Panc1 (cell line): ENCODE measurements around the gene MNT. TPM values are rescaled to one million over a fixed set of nuclear protein-coding genes. Genes with fewer than 3 reads are reported as not detected.

Experiments used
- ATAC-seq: fragments of 200-7000 bp; cut with Tn5 transposase; 2 replicates; pipeline ENCODE4 v1.9.1; 2020; ENCODE audit warnings: mild to moderate bottlenecking, moderate library complexity
- BruUV-seq: library from RNA; stranded (reverse); fragments of 400-500 nt; replicated peaks from 2 replicates; lab custom pipeline; 2021; lab: Mats Ljungman, UMichigan
- CTCF ChIA-PET: fragments of 300-600 bp; sonication (Branson Sonifier 250); formaldehyde crosslinking; loops from one replicate; lab custom pipeline; 2022; ENCODE audit warnings: antibody characterized with exemption; lab: Charles Lee
- POLR2A ChIA-PET: fragments of 300-600 bp; sonication (Branson Sonifier 250); formaldehyde crosslinking; loops from one replicate; lab custom pipeline; 2022; ENCODE audit warnings: antibody characterized with exemption; lab: Charles Lee
- DNase-seq: peaks from one replicate; pipeline ENCODE4 v3.0.0-alpha.2; 2010; ENCODE audit warnings: low read depth, low spot score
- H3K27ac ChIP-seq: 2 replicates; pipeline ENCODE4 v1.5.1; 2011; ENCODE audit warnings: mild to moderate bottlenecking, low read length, inconsistent platforms
- H3K27me3 ChIP-seq: fragments of 200-500 bp; sonication (Bioruptor generic); 2 replicates; pipeline ENCODE4 v1.6.0; 2014; ENCODE audit warnings: low read length, inconsistent platforms; ENCODE audit not compliant: control insufficient read depth, insufficient read depth
- H3K36me3 ChIP-seq: fragments of 200-500 bp; sonication (Bioruptor generic); 2 replicates; pipeline ENCODE4 v1.5.1; 2014; ENCODE audit warnings: inconsistent platforms, mild to moderate bottlenecking, low read length, moderate library complexity; ENCODE audit not compliant: control insufficient read depth, insufficient read depth
- H3K4me1 ChIP-seq: 2 replicates; pipeline ENCODE4 v1.5.1; 2011; ENCODE audit warnings: inconsistent platforms, mild to moderate bottlenecking, low read length, moderate library complexity; ENCODE audit not compliant: control insufficient read depth, insufficient read depth
- H3K4me3 ChIP-seq, 2 experiments: 2 replicates each; pipeline ENCODE4 v1.5.1; 2011 to 2012; ENCODE audit warnings: low read depth in 2 of 2, low read length in 2 of 2, mild to moderate bottlenecking in 2 of 2, inconsistent platforms in 1 of 2, moderate library complexity in 1 of 2
- H3K9me3 ChIP-seq: fragments of 200-500 bp; sonication (Bioruptor generic); 2 replicates; pipeline ENCODE4 v1.5.1; 2014; ENCODE audit warnings: low read depth, mild to moderate bottlenecking, inconsistent platforms, low read length, moderate library complexity; ENCODE audit not compliant: control insufficient read depth, insufficient read depth
- POLR2AphosphoS5 ChIP-seq: IDR thresholded peaks from 2 replicates; pipeline ENCODE4 v1.6.1; 2012; ENCODE audit warnings: mild to moderate bottlenecking, low read depth, low read length, moderate library complexity
- SIN3A ChIP-seq: IDR thresholded peaks from 2 replicates; pipeline ENCODE4 v1.6.1; 2012; ENCODE audit warnings: low read depth, mild to moderate bottlenecking, low read length, moderate library complexity, borderline replicate concordance; ENCODE audit not compliant: insufficient read depth
- TCF7L2 ChIP-seq: IDR thresholded peaks from 2 replicates; pipeline ENCODE4 v1.6.1; 2011; ENCODE audit warnings: mild to moderate bottlenecking, low read depth, low read length, inconsistent platforms
- in situ Hi-C: cut with HindIII; loops from 2 replicates; pipeline ENCODE4 v1.10.0; 2016; ENCODE audit warnings: low sequenced_read_pairs, low pct_unique_long_range_greater_than_20kb
- intact Hi-C: fragments of 100-400 bp; cut with micrococcal nuclease; formaldehyde crosslinking; loops from one replicate; pipeline ENCODE4 v1.10.0; 2022; ENCODE audit not compliant: unreplicated experiment
- total RNA-seq: library from RNA; stranded (reverse); gene quantifications from one replicate; pipeline ENCODE4 v1.2.1, GENCODE V29; 2021; ENCODE audit not compliant: unreplicated experiment
- TF ChIP-seq, protein P1 (sequence below), 2 experiments: IDR thresholded peaks; 2 replicates each; pipeline ENCODE4 v1.6.1; 2011 to 2012; ENCODE audit warnings: low read depth in 2 of 2, control low read depth in 1 of 2, low read length in 1 of 2, mild to moderate bottlenecking in 1 of 2, moderate library complexity in 1 of 2; ENCODE audit not compliant: insufficient read depth in 1 of 2
- TF ChIP-seq, protein P2 (sequence below): fragments of 450-650 bp; IDR thresholded peaks from 2 replicates; pipeline ENCODE4 v1.5.1; 2017; ENCODE audit warnings: mild to moderate bottlenecking

Gene MNT
- total RNA-seq, 1 experiment from 2014 or later = 31.8 TPM

DNA sequence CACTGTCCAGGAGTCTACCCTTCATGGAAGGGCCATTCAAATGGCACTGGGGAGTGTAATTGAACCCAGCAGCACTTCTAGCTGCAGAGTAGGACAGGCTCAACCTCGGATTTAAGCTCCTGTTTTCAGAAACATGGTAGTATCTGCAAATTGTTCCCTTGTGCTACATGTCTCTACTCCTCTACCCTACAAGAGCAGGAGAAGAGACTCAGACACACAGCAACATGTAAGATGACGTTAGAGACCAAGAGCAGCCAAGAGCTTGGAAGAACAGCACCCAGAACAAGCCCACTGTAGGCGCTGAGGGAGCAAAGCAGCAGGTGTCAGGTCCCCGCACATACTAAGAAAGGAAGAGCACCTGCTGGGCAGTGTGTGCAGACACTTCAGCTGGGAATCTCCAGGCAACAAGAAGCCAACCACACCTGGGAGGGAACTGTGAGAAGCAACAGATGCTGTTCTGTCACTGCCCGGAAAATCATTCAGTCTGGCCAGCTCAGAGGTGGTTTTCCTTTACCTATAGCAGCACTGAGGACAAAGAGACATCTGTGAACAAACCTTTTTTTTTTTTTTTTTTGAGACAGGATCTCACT, 35.6 kb upstream of the MNT start:
- DNase-seq = no peak
- no TSS peak for BruUV-seq
- in situ Hi-C loops (no loop called here), intact Hi-C loops (no loop called here)
- Histone ChIP-seq H3K4me3 (no peak overlapping the region), H3K27ac (no peak overlapping the region), H3K36me3 (peaks cover 6% of the 10 kb centered on the region), H3K27me3 (no peaks in the 10 kb centered on the region), H3K9me3 (no peaks in the 10 kb centered on the region), H3K4me1 (no peaks in the 10 kb centered on the region)
- TF ChIP-seq TCF7L2 (no peak), POLR2AphosphoS5 (no peak), SIN3A (no peak)
- TF ChIP-seq, protein P1, sequence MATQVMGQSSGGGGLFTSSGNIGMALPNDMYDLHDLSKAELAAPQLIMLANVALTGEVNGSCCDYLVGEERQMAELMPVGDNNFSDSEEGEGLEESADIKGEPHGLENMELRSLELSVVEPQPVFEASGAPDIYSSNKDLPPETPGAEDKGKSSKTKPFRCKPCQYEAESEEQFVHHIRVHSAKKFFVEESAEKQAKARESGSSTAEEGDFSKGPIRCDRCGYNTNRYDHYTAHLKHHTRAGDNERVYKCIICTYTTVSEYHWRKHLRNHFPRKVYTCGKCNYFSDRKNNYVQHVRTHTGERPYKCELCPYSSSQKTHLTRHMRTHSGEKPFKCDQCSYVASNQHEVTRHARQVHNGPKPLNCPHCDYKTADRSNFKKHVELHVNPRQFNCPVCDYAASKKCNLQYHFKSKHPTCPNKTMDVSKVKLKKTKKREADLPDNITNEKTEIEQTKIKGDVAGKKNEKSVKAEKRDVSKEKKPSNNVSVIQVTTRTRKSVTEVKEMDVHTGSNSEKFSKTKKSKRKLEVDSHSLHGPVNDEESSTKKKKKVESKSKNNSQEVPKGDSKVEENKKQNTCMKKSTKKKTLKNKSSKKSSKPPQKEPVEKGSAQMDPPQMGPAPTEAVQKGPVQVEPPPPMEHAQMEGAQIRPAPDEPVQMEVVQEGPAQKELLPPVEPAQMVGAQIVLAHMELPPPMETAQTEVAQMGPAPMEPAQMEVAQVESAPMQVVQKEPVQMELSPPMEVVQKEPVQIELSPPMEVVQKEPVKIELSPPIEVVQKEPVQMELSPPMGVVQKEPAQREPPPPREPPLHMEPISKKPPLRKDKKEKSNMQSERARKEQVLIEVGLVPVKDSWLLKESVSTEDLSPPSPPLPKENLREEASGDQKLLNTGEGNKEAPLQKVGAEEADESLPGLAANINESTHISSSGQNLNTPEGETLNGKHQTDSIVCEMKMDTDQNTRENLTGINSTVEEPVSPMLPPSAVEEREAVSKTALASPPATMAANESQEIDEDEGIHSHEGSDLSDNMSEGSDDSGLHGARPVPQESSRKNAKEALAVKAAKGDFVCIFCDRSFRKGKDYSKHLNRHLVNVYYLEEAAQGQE (IDR thresholded peaks at IDR 0.05; ENCODE audit: insufficient read depth in 1 of 2, low read depth in 2 of 2, low read length in 1 of 2) = no peak
- TF ChIP-seq, protein P2, sequence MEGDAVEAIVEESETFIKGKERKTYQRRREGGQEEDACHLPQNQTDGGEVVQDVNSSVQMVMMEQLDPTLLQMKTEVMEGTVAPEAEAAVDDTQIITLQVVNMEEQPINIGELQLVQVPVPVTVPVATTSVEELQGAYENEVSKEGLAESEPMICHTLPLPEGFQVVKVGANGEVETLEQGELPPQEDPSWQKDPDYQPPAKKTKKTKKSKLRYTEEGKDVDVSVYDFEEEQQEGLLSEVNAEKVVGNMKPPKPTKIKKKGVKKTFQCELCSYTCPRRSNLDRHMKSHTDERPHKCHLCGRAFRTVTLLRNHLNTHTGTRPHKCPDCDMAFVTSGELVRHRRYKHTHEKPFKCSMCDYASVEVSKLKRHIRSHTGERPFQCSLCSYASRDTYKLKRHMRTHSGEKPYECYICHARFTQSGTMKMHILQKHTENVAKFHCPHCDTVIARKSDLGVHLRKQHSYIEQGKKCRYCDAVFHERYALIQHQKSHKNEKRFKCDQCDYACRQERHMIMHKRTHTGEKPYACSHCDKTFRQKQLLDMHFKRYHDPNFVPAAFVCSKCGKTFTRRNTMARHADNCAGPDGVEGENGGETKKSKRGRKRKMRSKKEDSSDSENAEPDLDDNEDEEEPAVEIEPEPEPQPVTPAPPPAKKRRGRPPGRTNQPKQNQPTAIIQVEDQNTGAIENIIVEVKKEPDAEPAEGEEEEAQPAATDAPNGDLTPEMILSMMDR = no peak
- CTCF ChIA-PET = interaction anchor here (0.6 kb wide), 2 partner anchors 90 to 323 kb away, joined by 4 to 6 read pairs; no protein-coding TSS in a partner anchor
- ATAC-seq = no peak
- POLR2A ChIA-PET = no interaction called here

DNA sequence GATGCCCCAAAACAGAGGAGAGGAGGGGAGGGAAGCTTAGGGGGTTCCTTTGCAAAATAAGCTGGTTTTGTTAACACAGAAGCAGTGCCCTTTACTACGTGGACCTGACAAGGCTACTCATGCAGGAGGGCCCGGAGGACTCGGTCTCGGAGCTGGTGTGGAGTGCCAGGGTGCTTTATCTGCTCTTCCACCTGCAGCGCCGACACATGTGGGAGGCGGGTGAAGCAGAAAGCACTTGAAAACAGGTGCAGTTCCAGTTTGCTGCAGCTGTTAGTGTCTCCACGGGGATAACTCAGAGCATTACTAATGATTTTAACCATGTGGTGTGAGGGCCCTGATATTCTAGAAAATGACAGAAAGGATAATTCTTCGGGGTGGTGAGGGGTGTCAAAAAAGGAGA, 35.0 kb upstream of the MNT start:
- intact Hi-C loops = no loop called here

More for the DNA sequence above, 35.0 kb upstream of the MNT start:
- TF ChIP-seq, protein P2 = no peak
- TF ChIP-seq POLR2AphosphoS5 (no peak), SIN3A (no peak), TCF7L2 (no peak)
- TF ChIP-seq, protein P1 (IDR thresholded peaks at IDR 0.05; ENCODE audit: insufficient read depth in 1 of 2, low read depth in 2 of 2, low read length in 1 of 2) = no peak
- ChIA-PET CTCF (interaction anchor here (0.6 kb wide), 1 partner anchor 323 kb away, joined by 4 read pairs; no protein-coding TSS in a partner anchor), POLR2A (no interaction called here)
- in situ Hi-C loops = no loop called here
- no peak for DNase-seq
- no TSS peak for BruUV-seq
- no peaks in the 10 kb centered on the region for H3K9me3 ChIP-seq
- H3K27me3 ChIP-seq = no peaks in the 10 kb centered on the region
- H3K36me3 ChIP-seq = peaks cover 3% of the 10 kb centered on the region; the same call in 1 of the 2 replicates
- H3K27ac ChIP-seq = no peak overlapping the region
- no peaks in the 10 kb centered on the region for H3K4me1 ChIP-seq
- H3K4me3 ChIP-seq = no peak overlapping the region
- ATAC-seq = no peak
